Measurements from ENCODE around the gene OR1Q1. TPM values are rescaled to one million over a fixed set of nuclear protein-coding genes. Genes with fewer than 3 reads are reported as not detected.

Gene OR1Q1
- total RNA-seq, 4 donors from 2014 or later: 1.8 TPM; not detected in 3

- H3K9me3 ChIP-seq: peaks cover 0 to 20% (median 3%) of the 10 kb centered on the region in 4 donors
- TF ChIP-seq POLR2A (IDR thresholded peaks at IDR 0.05) (no peak), EP300 (IDR thresholded peaks at IDR 0.05) (no peak)
- TF ChIP-seq, protein P1, sequence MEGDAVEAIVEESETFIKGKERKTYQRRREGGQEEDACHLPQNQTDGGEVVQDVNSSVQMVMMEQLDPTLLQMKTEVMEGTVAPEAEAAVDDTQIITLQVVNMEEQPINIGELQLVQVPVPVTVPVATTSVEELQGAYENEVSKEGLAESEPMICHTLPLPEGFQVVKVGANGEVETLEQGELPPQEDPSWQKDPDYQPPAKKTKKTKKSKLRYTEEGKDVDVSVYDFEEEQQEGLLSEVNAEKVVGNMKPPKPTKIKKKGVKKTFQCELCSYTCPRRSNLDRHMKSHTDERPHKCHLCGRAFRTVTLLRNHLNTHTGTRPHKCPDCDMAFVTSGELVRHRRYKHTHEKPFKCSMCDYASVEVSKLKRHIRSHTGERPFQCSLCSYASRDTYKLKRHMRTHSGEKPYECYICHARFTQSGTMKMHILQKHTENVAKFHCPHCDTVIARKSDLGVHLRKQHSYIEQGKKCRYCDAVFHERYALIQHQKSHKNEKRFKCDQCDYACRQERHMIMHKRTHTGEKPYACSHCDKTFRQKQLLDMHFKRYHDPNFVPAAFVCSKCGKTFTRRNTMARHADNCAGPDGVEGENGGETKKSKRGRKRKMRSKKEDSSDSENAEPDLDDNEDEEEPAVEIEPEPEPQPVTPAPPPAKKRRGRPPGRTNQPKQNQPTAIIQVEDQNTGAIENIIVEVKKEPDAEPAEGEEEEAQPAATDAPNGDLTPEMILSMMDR (IDR thresholded peaks at IDR 0.05): no peak
- H3K27ac ChIP-seq: no peak overlapping the region
- H3K4me3 ChIP-seq: no peak overlapping the region
- WGBS, 2 donors: 47 to 48% methylated on average over 1 of the region's 1 CpG
- DNase-seq (ENCODE audit: low spot score in 2 of 2): no peak
- no peaks in the 10 kb centered on the region for H3K4me1 ChIP-seq
- no peaks in the 10 kb centered on the region for H3K27me3 ChIP-seq
- H3K36me3 ChIP-seq: no peaks in the 10 kb centered on the region
Measured at GRCh38 chr9:122605691-122606090, 8.8 kb upstream of the OR1Q1 start.

GRCh38 chr9:122606587-122606986 is 8.0 kb upstream of the OR1Q1 start:
- Histone ChIP-seq H3K36me3 (no peaks in the 10 kb centered on the region), H3K27ac (no peak overlapping the region), H3K4me1 (no peaks in the 10 kb centered on the region), H3K9me3 (peaks cover 0 to 15% (median 0%) of the 10 kb centered on the region in 4 donors), H3K4me3 (no peak overlapping the region), H3K27me3 (no peaks in the 10 kb centered on the region)
- no peak for TF ChIP-seq EP300 (IDR thresholded peaks at IDR 0.05)
- TF ChIP-seq, protein P1 (IDR thresholded peaks at IDR 0.05): no peak
- DNase-seq (ENCODE audit: low spot score in 2 of 2): no peak
- WGBS, 2 donors: 91 to 100% methylated on average over 1 of the region's 1 CpG

GRCh38 chr9:122609804-122610203 is 4.7 kb upstream of the OR1Q1 start:
- WGBS, 2 donors: 60 to 76% methylated on average over 4 of the region's 4 CpGs
- H3K27me3 ChIP-seq: no peaks in the 10 kb centered on the region
- DNase-seq (ENCODE audit: low spot score in 2 of 2): no peak
- TF ChIP-seq POLR2A (IDR thresholded peaks at IDR 0.05) (no peak), EP300 (IDR thresholded peaks at IDR 0.05) (no peak)
- TF ChIP-seq, protein P1 (IDR thresholded peaks at IDR 0.05): no peak
- H3K4me1 ChIP-seq: no peaks in the 10 kb centered on the region
- H3K9me3 ChIP-seq: no peaks in the 10 kb centered on the region
- H3K27ac ChIP-seq: no peak overlapping the region
- H3K4me3 ChIP-seq: no peak overlapping the region
- no peaks in the 10 kb centered on the region for H3K36me3 ChIP-seq

DNA sequence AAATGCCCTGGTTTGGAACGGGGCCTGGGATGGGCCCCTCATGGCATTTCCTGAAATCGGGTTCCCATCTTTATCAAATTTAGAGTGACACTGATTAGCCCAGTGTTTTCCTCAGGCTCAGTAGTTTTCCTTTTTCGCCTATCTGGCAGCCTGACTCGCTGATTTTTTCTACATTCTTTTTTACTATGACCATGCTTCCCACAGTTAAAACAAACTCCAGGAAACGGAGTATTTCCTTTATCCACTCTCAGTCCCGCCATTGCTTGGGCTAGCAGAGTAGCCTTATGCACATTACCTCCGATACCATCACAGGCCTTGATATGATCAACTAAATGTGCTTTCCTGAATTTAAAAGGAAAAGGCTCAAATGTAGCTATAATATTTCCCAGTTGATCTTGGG is 5.5 kb downstream of the OR1Q1 start:
- Histone ChIP-seq H3K9me3 (peaks cover 0 to 13% (median 0%) of the 10 kb centered on the region in 4 donors), H3K36me3 (no peaks in the 10 kb centered on the region), H3K27ac (no peak overlapping the region), H3K4me1 (no peaks in the 10 kb centered on the region), H3K4me3 (no peak overlapping the region), H3K27me3 (no peaks in the 10 kb centered on the region)
- TF ChIP-seq, protein P1 (IDR thresholded peaks at IDR 0.05): no peak
- no peak for TF ChIP-seq POLR2A (IDR thresholded peaks at IDR 0.05)
- TF ChIP-seq EP300 (IDR thresholded peaks at IDR 0.05): no peak
- 67 to 74% methylated on average over 7 of the region's 7 CpGs for WGBS, 2 donors
- DNase-seq (ENCODE audit: low spot score in 2 of 2): no peak

DNA sequence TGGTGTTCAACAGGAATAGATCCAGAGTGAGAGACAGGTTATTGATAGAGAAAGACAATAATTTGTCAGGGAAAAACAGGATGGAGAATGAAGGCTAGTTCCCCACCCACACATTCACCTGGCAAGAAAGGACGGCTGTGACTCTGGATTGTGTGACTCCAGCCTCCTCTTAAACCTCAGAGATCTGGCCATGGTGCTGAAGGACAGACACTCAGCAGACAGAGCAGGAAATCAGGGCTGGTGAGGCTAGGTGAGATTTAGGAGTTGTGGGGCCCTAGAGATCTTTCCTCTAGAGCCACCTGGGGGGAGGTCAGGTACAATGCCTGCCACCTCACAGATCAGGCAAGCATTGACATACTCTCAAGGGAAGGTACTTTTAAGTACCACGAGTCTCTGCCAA is 27.7 kb downstream of the OR1Q1 start:
- no peak for TF ChIP-seq POLR2A (IDR thresholded peaks at IDR 0.05)
- no peak for TF ChIP-seq EP300 (IDR thresholded peaks at IDR 0.05)
- TF ChIP-seq, protein P1 (IDR thresholded peaks at IDR 0.05): no peak
- 35 to 38% methylated on average over 2 of the region's 2 CpGs for WGBS, 2 donors
- peaks cover 0 to 32% (median 6%) of the 10 kb centered on the region in 4 donors for H3K9me3 ChIP-seq
- H3K27ac ChIP-seq: no peak overlapping the region
- DNase-seq (ENCODE audit: low spot score in 2 of 2): no peak
- H3K27me3 ChIP-seq: no peaks in the 10 kb centered on the region
- peaks cover 0 to 19% (median 0%) of the 10 kb centered on the region in 3 donors for H3K36me3 ChIP-seq
- H3K4me1 ChIP-seq: no peaks in the 10 kb centered on the region
- H3K4me3 ChIP-seq: no peak overlapping the region
